Measurements from ENCODE around the gene CEP192. TPM values are rescaled to one million over a fixed set of nuclear protein-coding genes. Genes with fewer than 3 reads are reported as not detected.

The CEP192 gene
- total RNA-seq, 1 donor from 2014 or later = 58.7 TPM

- no peaks in the 10 kb centered on the region for H3K27me3 ChIP-seq
- Mint-ChIP-seq H3K9me3 (no peaks in the 10 kb centered on the region), H3K4me1 (no peaks in the 10 kb centered on the region), H3K27me3 (ENCODE audit: insufficient read depth, low read depth) (peaks cover 2% of the 10 kb centered on the region), H3K27ac (no peak overlapping the region), H3K36me3 (peaks cover 35% of the 10 kb centered on the region), H3K4me3 (no peak overlapping the region)
- peaks cover 4% of the 10 kb centered on the region for H3K79me2 ChIP-seq (ENCODE audit: low read depth)
- no peak overlapping the region for H3K4me3 ChIP-seq
- H4K20me1 ChIP-seq (ENCODE audit: low read depth) = no peaks in the 10 kb centered on the region
- no peaks in the 10 kb centered on the region for H3K4me1 ChIP-seq
- no peaks in the 10 kb centered on the region for H3F3A ChIP-seq (ENCODE audit: low read depth)
- H3K4me2 ChIP-seq = no peak overlapping the region
- no peak for DNase-seq (ENCODE audit: low spot score)
- no peak overlapping the region for H3K27ac ChIP-seq
- H3K9me3 ChIP-seq (ENCODE audit: low read depth) = no peaks in the 10 kb centered on the region
- no peak overlapping the region for H2AFZ ChIP-seq (replicated peaks)
- peaks cover 4% of the 10 kb centered on the region for H3K36me3 ChIP-seq
- no peak overlapping the region for H3K9ac ChIP-seq
- TF ChIP-seq EZH2phosphoT487 (IDR thresholded peaks at IDR 0.05) (no peak), EZH2 (IDR thresholded peaks at IDR 0.05) (no peak), CTCF (IDR thresholded peaks at IDR 0.05) (no peak)
Measured at GRCh38 chr18:13039806-13040205, 48.6 kb downstream of the CEP192 start.

GRCh38 chr18:13043066-13043465 is 51.9 kb downstream of the CEP192 start:
- Histone ChIP-seq H2AFZ (replicated peaks) (no peak overlapping the region), H4K20me1 (ENCODE audit: low read depth) (no peaks in the 10 kb centered on the region), H3K79me2 (ENCODE audit: low read depth) (peaks cover 6% of the 10 kb centered on the region), H3K27me3 (no peaks in the 10 kb centered on the region), H3K4me1 (no peaks in the 10 kb centered on the region), H3K36me3 (peaks cover 5% of the 10 kb centered on the region), H3K4me3 (no peak overlapping the region), H3K27ac (no peak overlapping the region), H3K4me2 (no peak overlapping the region), H3K9me3 (ENCODE audit: low read depth) (no peaks in the 10 kb centered on the region), H3K9ac (no peak overlapping the region), H3F3A (ENCODE audit: low read depth) (no peaks in the 10 kb centered on the region)
- DNase-seq (ENCODE audit: low spot score) = no peak
- no peaks in the 10 kb centered on the region for H3K9me3 Mint-ChIP-seq
- H3K4me3 Mint-ChIP-seq = no peak overlapping the region
- no peaks in the 10 kb centered on the region for H3K4me1 Mint-ChIP-seq
- no peak overlapping the region for H3K27ac Mint-ChIP-seq
- TF ChIP-seq CTCF (IDR thresholded peaks at IDR 0.05) (no peak), EZH2phosphoT487 (IDR thresholded peaks at IDR 0.05) (no peak), EZH2 (IDR thresholded peaks at IDR 0.05) (no peak)
- peaks cover 44% of the 10 kb centered on the region for H3K36me3 Mint-ChIP-seq
- H3K27me3 Mint-ChIP-seq (ENCODE audit: insufficient read depth, low read depth) = peaks cover 2% of the 10 kb centered on the region

- Histone ChIP-seq H3K9ac (no peak overlapping the region), H3K4me2 (no peak overlapping the region), H3F3A (ENCODE audit: low read depth) (no peaks in the 10 kb centered on the region), H3K27ac (no peak overlapping the region), H3K4me1 (no peaks in the 10 kb centered on the region), H4K20me1 (ENCODE audit: low read depth) (no peaks in the 10 kb centered on the region), H3K4me3 (no peak overlapping the region), H2AFZ (replicated peaks) (no peak overlapping the region), H3K9me3 (ENCODE audit: low read depth) (no peaks in the 10 kb centered on the region), H3K79me2 (ENCODE audit: low read depth) (peaks cover 6% of the 10 kb centered on the region), H3K36me3 (peaks cover 11% of the 10 kb centered on the region), H3K27me3 (no peaks in the 10 kb centered on the region)
- Mint-ChIP-seq H3K27me3 (ENCODE audit: insufficient read depth, low read depth) (no peaks in the 10 kb centered on the region), H3K4me1 (no peaks in the 10 kb centered on the region), H3K9me3 (no peaks in the 10 kb centered on the region), H3K4me3 (no peak overlapping the region), H3K36me3 (peaks cover 47% of the 10 kb centered on the region), H3K27ac (no peak overlapping the region)
- no peak for DNase-seq (ENCODE audit: low spot score)
- TF ChIP-seq EZH2phosphoT487 (IDR thresholded peaks at IDR 0.05) (no peak), EZH2 (IDR thresholded peaks at IDR 0.05) (no peak), CTCF (IDR thresholded peaks at IDR 0.05) (no peak)
Measured at GRCh38 chr18:13048061-13048595, 57.0 kb downstream of the CEP192 start.
